ENCODE data around the gene MAML3.

MAML3 gene

GRCh38 chr4:139892973-139893736, 260.8 kb downstream of the MAML3 start:
- no peak for DNase-seq

GRCh38 chr4:139890816-139891215, 263.2 kb downstream of the MAML3 start:
- DNase-seq = no peak

- no peak for DNase-seq
Measured at GRCh38 chr4:139889901-139890300, 264.1 kb downstream of the MAML3 start.

DNA sequence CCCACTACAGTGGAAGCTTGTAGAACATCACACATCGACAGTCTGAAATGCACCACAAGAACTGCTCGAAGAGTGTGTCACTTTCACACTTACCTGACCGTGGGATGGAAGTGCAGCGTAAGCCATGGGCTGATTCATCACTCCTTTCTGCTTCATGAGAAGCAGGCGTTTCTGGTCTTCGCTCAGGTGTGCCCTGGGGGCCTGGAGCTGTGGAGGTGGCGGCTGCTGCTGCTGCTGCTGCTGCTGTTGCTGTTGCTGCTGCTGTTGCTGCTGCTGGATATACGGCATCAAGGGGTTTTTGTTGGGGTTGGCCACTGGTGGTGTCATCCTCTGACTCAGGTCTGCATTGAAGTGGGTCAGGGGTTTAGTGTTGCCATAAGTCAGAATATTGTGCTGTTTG, 264.7 kb downstream of the MAML3 start:
- no peak for DNase-seq

DNA sequence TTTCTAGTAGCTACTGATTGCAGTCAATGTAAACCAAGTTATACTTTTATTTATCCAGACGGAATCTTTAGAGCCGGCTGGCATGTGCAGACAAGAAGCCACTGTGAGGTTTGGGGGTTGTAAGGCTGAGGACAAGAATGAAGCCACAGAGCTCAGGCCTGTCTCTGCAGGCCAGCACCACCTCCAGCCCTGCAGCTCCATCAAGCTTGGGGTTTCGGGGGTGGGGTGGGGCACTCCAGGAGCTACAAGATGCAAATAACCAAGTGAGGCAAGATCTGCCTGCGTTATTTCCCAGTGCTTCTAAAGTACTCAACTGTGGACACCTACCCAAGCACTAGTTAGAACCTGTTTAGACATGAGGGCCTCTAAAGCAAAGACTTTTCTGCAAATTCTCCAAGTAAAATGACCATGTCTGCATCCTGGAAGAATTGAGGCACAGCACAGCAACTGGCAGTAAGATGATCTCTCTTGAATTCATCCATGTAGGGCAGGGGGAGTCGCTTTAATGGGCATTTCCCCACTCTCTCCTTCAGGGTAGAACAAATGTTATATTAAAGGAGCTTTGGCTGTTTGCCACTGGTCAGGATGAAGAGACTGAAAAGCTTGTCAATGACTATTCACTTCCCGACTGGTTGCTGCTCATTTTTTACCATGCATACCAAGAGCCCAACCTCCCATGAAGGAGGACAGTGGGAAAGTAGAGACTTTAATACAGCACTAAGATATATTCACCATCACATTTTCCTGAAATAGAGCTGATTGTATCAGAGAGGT, 265.8 kb downstream of the MAML3 start:
- no peak for DNase-seq

- DNase-seq = no peak
Measured at GRCh38 chr4:139887376-139887802, 266.6 kb downstream of the MAML3 start.

DNA sequence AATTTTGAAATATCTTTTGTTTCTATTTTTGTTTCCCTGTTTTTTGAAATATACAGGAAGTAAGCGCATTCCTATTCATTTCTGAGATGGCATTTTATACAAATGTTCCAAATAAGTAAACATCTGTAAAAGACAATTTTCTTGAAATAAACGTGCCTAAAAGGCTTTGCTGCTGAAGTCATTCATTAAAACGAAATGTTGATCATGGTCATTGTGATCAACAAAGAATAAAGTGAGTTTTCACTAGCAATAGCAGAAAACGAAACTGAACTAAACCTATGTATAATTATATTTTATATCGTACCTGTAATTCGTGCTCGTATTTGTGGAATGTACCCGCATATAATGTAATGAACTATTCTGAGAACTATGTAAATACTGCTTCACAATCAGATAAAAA, 267.2 kb downstream of the MAML3 start:
- DNase-seq = no peak

GRCh38 chr4:139884438-139884837, 269.5 kb downstream of the MAML3 start:
- no peak for DNase-seq

- no peak for DNase-seq
Measured at GRCh38 chr4:139880841-139881240, 273.1 kb downstream of the MAML3 start.

DNA sequence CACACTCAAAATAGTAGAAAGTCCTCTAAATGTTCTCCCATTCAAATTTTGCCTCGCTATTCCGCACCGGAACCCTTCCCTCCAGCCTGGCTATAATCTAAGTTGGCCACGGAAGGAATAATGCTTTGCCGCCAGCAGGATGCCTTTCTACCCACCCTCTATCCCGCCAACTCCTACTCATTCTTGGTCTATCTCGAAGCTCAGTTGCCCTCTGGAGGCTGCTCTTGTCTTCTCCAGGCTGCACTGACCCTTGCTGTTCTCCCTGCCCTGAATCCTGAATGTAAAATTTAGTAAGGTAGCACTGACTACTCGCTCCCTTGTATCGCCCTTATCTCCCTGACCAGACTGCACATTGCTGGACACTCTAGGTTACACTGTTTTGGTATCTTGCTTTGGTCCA, 275.9 kb downstream of the MAML3 start:
- DNase-seq = no peak

GRCh38 chr4:139876337-139876941, 277.5 kb downstream of the MAML3 start:
- peak in 1 of 2 experiments; percentile 3 for DNase-seq

GRCh38 chr4:139875411-139875825, 278.6 kb downstream of the MAML3 start:
- DNase-seq = peak; percentile 73 to 81

DNA sequence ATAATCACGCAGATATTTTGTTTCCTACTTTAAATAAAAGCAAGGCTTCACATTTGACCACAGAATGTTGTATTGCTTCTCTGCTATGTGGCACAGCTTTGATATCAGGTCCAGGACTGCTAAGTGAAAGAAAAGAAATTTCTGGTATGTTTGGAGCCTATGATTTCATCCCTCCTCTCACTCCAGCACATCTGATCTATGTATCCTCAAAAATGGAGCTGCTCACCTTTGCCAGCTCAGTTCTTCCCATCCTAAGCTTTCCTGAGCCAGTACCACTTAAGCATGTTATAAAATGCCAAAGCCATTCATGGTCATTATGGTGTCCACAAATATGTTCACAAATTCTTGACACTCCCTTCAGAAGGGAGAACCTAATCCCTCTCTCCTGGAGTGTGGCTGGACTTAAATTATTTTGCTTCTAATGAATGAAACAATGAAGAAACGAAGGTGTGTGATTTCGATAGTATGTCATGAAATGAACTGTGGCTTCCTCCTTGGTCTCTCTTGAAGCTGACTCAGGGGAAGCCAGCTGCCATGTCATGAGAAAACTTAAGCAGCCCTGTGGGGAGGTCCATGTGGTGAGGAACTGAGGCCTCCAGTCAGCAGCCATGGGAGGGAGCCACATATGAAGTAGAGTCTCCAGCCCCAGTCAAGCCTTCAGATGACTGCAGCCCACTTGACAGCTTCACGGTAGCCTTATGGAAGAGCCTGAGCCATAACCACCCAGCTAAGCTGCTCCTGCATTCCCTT, 280.7 kb downstream of the MAML3 start:
- no peak for DNase-seq

GRCh38 chr4:139872274-139872673, 281.7 kb downstream of the MAML3 start:
- DNase-seq = no peak

- DNase-seq = no peak
Measured at GRCh38 chr4:139869810-139870209, 284.2 kb downstream of the MAML3 start.

GRCh38 chr4:139866276-139866962, 287.6 kb downstream of the MAML3 start:
- no peak for DNase-seq

DNA sequence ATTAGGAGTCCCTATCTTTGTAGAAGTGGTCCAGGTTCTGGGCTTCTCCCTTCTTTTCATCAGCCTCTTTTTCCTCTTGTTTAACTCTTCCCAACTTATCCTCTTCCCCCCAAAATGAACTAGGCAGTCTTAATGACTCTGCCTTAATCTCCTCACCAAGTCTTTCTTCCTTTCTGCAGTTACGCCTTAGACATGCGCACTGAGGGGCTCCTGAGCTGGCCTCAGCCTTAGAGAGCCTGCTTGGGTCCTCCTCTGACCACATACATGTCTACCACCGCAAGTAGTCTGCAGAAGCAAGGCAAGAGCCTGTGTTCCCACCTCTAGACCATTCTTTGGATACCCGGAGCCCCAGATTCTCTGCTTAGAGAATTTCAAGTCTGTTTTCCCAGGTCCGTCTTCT, 288.4 kb downstream of the MAML3 start:
- no peak for DNase-seq

- DNase-seq = no peak
Measured at GRCh38 chr4:139863531-139863930, 290.5 kb downstream of the MAML3 start.

DNA sequence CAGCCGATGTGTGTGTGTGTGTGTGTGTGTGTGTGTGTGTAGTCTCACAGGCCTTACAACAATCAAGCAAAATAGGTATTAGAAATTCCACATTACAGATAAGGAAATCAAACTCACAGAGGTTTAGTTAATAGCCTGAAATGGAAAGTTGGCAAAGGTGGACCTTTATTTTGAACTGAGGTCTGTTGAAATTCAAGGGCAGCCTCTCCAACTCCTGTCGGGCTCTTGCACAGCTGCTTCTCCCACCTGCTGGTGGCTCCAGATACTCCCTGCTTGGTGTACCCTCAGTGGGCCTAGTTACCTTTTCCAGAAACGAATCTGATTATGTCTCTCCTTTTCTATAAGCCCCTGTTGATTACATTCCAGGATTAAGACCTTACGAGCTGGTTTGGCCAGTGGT, 292.5 kb downstream of the MAML3 start:
- peak in 1 of 2 experiments; percentile 38 for DNase-seq

DNA sequence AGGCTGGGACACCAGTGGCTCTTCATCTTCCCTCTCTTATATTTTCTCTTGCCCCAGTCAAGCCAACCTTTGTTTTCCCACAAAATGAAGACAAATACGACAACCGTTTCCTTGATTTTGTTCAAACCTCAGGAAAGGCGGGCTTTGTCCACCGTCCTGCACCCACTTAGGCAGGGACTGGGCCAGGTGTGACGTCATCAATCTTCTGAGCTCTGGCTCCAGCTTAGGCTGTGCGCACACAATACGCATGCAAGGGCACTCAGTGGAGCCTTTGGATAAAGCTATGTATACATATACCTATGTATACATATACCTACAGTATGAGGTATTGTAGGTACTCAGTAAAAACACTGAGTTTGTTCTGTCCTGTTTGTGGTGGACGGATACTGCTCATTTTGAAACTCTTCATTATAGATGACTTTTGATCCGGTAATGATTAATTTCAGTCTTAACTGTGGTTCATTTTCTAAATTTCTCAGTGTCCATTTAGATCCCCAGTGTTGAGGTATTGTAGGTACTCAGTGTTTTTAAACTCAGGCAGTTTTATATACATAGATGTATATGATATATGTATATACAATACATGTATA, 293.5 kb downstream of the MAML3 start:
- no peak for DNase-seq

GRCh38 chr4:139859876-139860275, 294.1 kb downstream of the MAML3 start:
- no peak for DNase-seq

All from NCI-H524 (cell line).